A549 (cell line): ENCODE data around the gene MSRB3.

Source experiments
- BHLHE40 ChIP-seq: IDR thresholded peaks from 2 replicates; pipeline ENCODE4 v1.6.1; 2012; ENCODE audit warnings: low read depth, low read length, inconsistent platforms
- CTCF ChIP-seq: fragments of >200 bp; sonication (Bioruptor Twin); formaldehyde crosslinking; IDR thresholded peaks from 3 replicates; pipeline ENCODE4 v1.5.1; 2016
- EP300 ChIP-seq, 2 experiments: fragments of >200 bp; sonication (Bioruptor Twin); formaldehyde crosslinking; IDR thresholded peaks; 2 replicates in 1 of 2; 3 replicates in 1 of 2; pipeline ENCODE4 v1.6.1; 2016 to 2017
- MAX ChIP-seq: IDR thresholded peaks from 2 replicates; pipeline ENCODE4 v1.6.1; 2012
- RARB ChIP-seq: fragments of 250-450 bp; sonication (Bioruptor Pico); IDR thresholded peaks from 2 replicates; pipeline ENCODE4 v1.8.0; 2021; ENCODE audit warnings: mild to moderate bottlenecking, moderate library complexity
- SMC3 ChIP-seq: fragments of >200 bp; sonication (Bioruptor Twin); formaldehyde crosslinking; IDR thresholded peaks from 3 replicates; pipeline ENCODE4 v1.6.1; 2018; ENCODE audit warnings: inconsistent platforms
- TF ChIP-seq, protein P1 (sequence below): fragments of 200-600 bp; sonication (generic); IDR thresholded peaks from 2 replicates; pipeline ENCODE4 v1.6.1; 2016; ENCODE audit warnings: antibody characterized with exemption, mild to moderate bottlenecking, moderate library complexity

- no peak for TF ChIP-seq EP300 (IDR thresholded peaks at IDR 0.05)
- TF ChIP-seq SMC3: no peak
- no peak for TF ChIP-seq RARB
- TF ChIP-seq, protein P1, sequence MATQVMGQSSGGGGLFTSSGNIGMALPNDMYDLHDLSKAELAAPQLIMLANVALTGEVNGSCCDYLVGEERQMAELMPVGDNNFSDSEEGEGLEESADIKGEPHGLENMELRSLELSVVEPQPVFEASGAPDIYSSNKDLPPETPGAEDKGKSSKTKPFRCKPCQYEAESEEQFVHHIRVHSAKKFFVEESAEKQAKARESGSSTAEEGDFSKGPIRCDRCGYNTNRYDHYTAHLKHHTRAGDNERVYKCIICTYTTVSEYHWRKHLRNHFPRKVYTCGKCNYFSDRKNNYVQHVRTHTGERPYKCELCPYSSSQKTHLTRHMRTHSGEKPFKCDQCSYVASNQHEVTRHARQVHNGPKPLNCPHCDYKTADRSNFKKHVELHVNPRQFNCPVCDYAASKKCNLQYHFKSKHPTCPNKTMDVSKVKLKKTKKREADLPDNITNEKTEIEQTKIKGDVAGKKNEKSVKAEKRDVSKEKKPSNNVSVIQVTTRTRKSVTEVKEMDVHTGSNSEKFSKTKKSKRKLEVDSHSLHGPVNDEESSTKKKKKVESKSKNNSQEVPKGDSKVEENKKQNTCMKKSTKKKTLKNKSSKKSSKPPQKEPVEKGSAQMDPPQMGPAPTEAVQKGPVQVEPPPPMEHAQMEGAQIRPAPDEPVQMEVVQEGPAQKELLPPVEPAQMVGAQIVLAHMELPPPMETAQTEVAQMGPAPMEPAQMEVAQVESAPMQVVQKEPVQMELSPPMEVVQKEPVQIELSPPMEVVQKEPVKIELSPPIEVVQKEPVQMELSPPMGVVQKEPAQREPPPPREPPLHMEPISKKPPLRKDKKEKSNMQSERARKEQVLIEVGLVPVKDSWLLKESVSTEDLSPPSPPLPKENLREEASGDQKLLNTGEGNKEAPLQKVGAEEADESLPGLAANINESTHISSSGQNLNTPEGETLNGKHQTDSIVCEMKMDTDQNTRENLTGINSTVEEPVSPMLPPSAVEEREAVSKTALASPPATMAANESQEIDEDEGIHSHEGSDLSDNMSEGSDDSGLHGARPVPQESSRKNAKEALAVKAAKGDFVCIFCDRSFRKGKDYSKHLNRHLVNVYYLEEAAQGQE: no peak
- no peak for TF ChIP-seq CTCF
- TF ChIP-seq BHLHE40: no peak
- no peak for TF ChIP-seq MAX
Measured at GRCh38 chr12:65282840-65283239, 4.4 kb downstream of the MSRB3 start.
